ENCODE results near the gene ARHGAP26.

- TF ChIP-seq TCF7L2 (IDR thresholded peaks at IDR 0.05; ENCODE audit: borderline replicate concordance, extremely low read depth, insufficient read depth, insufficient read length) (no peak), CTCF (IDR thresholded peaks at IDR 0.05 in 2 of 3, conservative IDR thresholded peaks at IDR 0.05 in 1 of 3; ENCODE audit: borderline replicate concordance in 1 of 3, insufficient read depth in 1 of 3, low read depth in 2 of 3, low read length in 2 of 3) (no peak), REST (IDR thresholded peaks at IDR 0.05; ENCODE audit: low read depth) (no peak), SP1 (IDR thresholded peaks at IDR 0.05; ENCODE audit: low read depth) (no peak), EZH2 (IDR thresholded peaks at IDR 0.05) (no peak), POLR2A (IDR thresholded peaks at IDR 0.05; ENCODE audit: borderline replicate concordance, extremely low read depth, insufficient read depth, insufficient read length) (no peak)
Measured at GRCh38 chr5:143261748-143262392, 491.7 kb downstream of the ARHGAP26 start.
